ENCODE results near the gene FXYD3. TPM values are rescaled to one million over a fixed set of nuclear protein-coding genes. Genes with fewer than 3 reads are reported as not detected.

Gene FXYD3
- total RNA-seq, 1 donor from 2014 or later: 0.50 TPM

DNA sequence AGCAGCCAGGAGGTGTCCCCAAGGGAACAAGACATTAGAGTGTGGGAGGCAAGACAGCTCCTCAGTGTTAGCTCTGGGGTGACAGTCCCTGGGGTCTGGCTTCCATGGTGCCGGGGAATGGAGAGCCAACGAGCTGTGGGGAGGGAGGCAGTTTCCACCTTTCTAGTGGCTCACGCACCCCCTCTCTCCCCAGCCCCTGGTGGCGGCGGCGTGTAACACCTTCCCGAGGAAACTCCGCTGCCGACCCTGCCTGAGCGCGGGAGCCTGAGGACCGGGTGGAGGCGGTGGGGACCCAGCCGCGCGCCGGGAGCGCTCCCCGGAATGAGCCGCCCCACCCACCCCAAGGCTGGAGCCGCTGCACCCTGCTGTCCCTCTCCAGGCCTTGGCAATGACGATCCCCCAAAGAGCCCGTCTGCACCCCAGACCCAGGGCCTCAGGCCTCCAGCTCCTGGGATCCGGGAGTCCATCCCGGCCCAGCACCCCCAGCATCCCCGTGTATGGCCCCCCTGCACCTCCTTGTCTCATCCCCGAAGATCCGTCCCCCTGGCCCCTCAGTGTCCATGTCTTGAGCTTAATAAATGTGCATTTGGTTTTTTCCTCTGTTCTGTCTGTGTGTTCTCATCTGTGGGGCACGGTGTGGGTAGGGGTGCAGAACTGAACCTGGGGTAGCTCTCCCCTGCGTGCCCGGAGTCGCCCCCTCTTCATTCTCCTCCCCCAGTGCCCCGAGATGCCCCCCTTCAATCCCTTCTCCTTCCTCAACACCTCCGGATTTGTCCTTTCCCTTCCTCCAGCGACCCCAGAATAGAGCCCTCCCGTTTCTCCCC is 38.3 kb downstream of the FXYD3 start:
- Histone ChIP-seq H3K4me3 (ENCODE audit: low read depth, low read length) (peak overlapping the region; percentile 53), H3K27me3 (ENCODE audit: control insufficient read depth, insufficient read depth, low read length) (peaks cover 3% of the 10 kb centered on the region), H3K36me3 (ENCODE audit: control insufficient read depth, insufficient read depth, low read length) (no peaks in the 10 kb centered on the region)
- DNase-seq (ENCODE audit: low read depth): no peak
- TF ChIP-seq, protein P1, sequence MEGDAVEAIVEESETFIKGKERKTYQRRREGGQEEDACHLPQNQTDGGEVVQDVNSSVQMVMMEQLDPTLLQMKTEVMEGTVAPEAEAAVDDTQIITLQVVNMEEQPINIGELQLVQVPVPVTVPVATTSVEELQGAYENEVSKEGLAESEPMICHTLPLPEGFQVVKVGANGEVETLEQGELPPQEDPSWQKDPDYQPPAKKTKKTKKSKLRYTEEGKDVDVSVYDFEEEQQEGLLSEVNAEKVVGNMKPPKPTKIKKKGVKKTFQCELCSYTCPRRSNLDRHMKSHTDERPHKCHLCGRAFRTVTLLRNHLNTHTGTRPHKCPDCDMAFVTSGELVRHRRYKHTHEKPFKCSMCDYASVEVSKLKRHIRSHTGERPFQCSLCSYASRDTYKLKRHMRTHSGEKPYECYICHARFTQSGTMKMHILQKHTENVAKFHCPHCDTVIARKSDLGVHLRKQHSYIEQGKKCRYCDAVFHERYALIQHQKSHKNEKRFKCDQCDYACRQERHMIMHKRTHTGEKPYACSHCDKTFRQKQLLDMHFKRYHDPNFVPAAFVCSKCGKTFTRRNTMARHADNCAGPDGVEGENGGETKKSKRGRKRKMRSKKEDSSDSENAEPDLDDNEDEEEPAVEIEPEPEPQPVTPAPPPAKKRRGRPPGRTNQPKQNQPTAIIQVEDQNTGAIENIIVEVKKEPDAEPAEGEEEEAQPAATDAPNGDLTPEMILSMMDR (IDR thresholded peaks at IDR 0.05; ENCODE audit: insufficient read depth, low read length, poor library complexity, severe bottlenecking): peak; percentile 70

DNA sequence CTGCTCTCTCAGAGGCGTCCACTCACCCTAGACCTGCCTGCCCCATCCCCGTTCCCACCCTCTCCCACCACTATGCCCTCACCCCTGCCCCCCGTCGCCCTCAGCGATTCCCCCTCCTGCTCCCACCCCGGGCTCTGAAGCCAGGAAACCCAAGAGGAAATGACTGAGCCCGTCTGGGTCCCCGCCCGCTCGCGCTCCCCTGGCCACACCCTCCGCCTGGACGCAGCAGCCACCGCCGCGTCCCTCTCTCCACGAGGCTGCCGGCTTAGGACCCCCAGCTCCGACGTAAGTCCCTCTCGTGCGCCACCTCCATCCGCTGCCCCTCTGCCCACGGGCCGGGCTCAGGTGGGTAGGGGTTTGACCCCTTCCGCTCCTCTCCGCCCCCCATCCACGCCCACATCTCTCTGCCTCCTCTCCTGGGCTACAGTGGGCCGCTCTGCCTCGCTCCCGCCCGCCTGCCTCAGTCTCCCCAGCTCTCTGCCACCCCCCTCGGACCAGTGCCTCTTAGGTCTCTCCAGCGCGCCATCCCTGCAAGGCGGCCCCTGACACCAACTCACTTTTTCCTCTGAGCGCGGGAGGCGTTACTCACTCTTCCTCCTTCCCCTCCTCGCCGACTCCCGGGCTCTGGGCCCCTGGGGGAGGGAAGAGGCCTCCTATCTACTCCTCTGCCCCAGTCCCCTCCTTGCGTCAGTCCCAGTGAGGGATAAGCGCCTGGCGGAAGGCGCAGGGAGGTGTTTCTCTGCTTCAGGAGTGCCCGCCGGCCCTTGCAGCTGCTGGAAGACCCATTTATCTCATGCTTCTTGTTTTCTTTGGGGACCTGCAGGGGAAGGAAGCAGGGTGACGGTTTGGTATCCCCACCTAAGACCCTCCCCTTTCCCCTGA is 39.1 kb downstream of the FXYD3 start, which contains the start of gene FXYD5:
Gene FXYD5 (plus strand): TSS at position 211 of the 882 bp plus-strand sequence. CDS start 816 bp downstream, outside the sequence.
- no peaks in the 10 kb centered on the region for H3K36me3 ChIP-seq (ENCODE audit: control insufficient read depth, insufficient read depth, low read length)
- TF ChIP-seq, protein P1 (IDR thresholded peaks at IDR 0.05; ENCODE audit: insufficient read depth, low read length, poor library complexity, severe bottlenecking): peak; percentile 5
- peak within 1 kb of the TSS; percentile 53 for H3K4me3 ChIP-seq (ENCODE audit: low read depth, low read length)
- peaks cover 3% of the 10 kb centered on the region for H3K27me3 ChIP-seq (ENCODE audit: control insufficient read depth, insufficient read depth, low read length)
- no peak for DNase-seq (ENCODE audit: low read depth)

DNA sequence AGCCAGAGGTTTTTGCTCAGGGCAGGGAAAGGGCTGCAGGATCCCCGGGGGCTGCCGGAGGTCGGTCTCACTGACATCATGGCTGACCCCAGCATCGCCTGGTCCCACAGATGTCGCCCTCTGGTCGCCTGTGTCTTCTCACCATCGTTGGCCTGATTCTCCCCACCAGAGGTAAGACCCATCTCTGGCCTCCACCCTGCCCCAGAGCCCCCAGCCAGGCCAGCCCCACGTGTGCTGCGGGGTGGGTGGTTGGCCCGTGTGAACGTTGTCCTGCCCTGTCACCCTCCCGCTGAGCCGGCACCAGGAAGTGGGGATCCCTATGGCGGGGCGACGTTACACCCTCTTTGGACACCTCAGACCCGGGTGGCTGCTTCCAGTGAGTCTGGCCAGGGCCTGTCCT is 39.8 kb downstream of the FXYD3 start:
- Histone ChIP-seq H3K36me3 (ENCODE audit: control insufficient read depth, insufficient read depth, low read length) (no peaks in the 10 kb centered on the region), H3K27me3 (ENCODE audit: control insufficient read depth, insufficient read depth, low read length) (peaks cover 3% of the 10 kb centered on the region), H3K4me3 (ENCODE audit: low read depth, low read length) (peak overlapping the region; percentile 53)
- TF ChIP-seq, protein P1 (IDR thresholded peaks at IDR 0.05; ENCODE audit: insufficient read depth, low read length, poor library complexity, severe bottlenecking): no peak
- no peak for DNase-seq (ENCODE audit: low read depth)

DNA sequence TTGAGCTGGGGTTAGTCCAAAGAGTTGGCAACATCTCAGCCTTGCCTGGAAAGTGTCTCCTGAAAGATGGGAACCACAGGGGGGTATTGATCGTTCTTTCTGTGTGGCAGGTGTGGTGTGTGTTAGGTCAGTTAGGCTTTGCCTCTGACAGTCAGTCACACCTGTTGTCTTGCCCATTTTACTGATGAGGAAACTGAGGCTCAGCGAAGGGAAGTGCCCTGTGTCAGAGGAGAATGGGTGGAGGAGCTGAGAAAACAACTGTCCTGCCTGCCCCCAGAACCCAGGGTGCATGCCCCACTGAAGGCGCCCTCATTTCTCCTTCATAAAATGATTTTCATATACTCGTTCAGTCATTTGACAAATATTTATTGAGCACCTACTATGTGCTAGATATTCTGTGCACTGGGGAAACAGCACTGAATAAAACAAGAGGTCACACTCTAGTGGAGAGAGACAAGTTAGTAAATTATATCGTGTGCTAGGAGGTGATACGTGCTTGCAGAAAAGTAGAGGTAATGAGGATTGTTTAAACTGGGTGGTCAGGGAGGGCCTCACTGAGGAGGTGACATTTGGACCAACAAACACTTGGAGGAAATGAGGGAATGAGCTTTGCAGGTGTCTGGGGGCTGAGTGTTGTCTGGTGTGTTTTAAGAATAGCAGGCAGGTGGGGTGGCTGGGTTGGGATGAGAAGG is 40.5 kb downstream of the FXYD3 start:
- Histone ChIP-seq H3K27me3 (ENCODE audit: control insufficient read depth, insufficient read depth, low read length) (peaks cover 3% of the 10 kb centered on the region), H3K36me3 (ENCODE audit: control insufficient read depth, insufficient read depth, low read length) (no peaks in the 10 kb centered on the region), H3K4me3 (ENCODE audit: low read depth, low read length) (no peak overlapping the region)
- TF ChIP-seq, protein P1 (IDR thresholded peaks at IDR 0.05; ENCODE audit: insufficient read depth, low read length, poor library complexity, severe bottlenecking): no peak
- DNase-seq (ENCODE audit: low read depth): no peak

DNA sequence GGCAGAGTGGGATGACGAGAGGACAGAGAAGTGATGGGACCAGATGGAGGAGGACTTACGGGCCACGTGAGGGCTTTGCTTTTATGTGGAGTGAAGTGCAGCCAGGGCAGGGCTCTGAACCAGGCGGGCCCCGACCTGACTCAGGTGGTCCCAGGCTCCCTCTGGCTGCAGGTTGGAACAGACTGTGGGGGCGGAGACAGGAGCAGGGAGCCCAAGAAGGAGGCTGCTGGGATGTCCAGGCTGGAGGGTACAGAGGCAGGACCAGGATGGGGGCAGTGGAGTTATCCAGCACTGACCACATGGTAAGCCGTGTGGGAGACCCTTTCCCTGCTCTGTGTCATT is 41.0 kb downstream of the FXYD3 start:
- peaks cover 3% of the 10 kb centered on the region for H3K27me3 ChIP-seq (ENCODE audit: control insufficient read depth, insufficient read depth, low read length)
- no peak for DNase-seq (ENCODE audit: low read depth)
- H3K4me3 ChIP-seq (ENCODE audit: low read depth, low read length): no peak overlapping the region
- TF ChIP-seq, protein P1 (IDR thresholded peaks at IDR 0.05; ENCODE audit: insufficient read depth, low read length, poor library complexity, severe bottlenecking): no peak
- H3K36me3 ChIP-seq (ENCODE audit: control insufficient read depth, insufficient read depth, low read length): no peaks in the 10 kb centered on the region

All from kidney epithelial cell (primary cell).